Parathyroid adenoma (tissue), 2 donors: ENCODE results near the gene PLCB1.
A peak's percentile ranks its signal among the peaks of the same experiment; 100 is the strongest.

Experiments used
- H2AFZ ChIP-seq: fragments of 300-600 bp; sonication (generic); one replicate; pipeline ENCODE4 v1.7.0; 2017; ENCODE audit warnings: antibody characterized with exemption, mild to moderate bottlenecking
- H3K27ac ChIP-seq: fragments of 300-600 bp; sonication (generic); one replicate; pipeline ENCODE4 v1.7.0; 2017
- H3K27me3 ChIP-seq: fragments of 300-600 bp; sonication (generic); one replicate; pipeline ENCODE4 v1.7.0; 2017; ENCODE audit warnings: low read length; ENCODE audit not compliant: control insufficient read depth, insufficient read depth
- H3K36me3 ChIP-seq: fragments of 300-600 bp; sonication (generic); one replicate; pipeline ENCODE4 v1.7.0; 2017; ENCODE audit warnings: low read length; ENCODE audit not compliant: control insufficient read depth, insufficient read depth
- H3K4me1 ChIP-seq: fragments of 300-600 bp; sonication (generic); one replicate; pipeline ENCODE4 v1.7.0; 2017; ENCODE audit warnings: control low read depth
- H3K4me2 ChIP-seq: fragments of 300-600 bp; sonication (generic); one replicate; pipeline ENCODE4 v1.7.0; 2017; ENCODE audit warnings: low read length
- H3K4me3 ChIP-seq: fragments of 300-600 bp; sonication (generic); one replicate; pipeline ENCODE4 v1.7.0; 2017; ENCODE audit warnings: low read depth, low read length
- H3K79me2 ChIP-seq: fragments of 300-600 bp; sonication (generic); one replicate; pipeline ENCODE4 v1.7.0; 2017; ENCODE audit warnings: control low read depth
- H3K9ac ChIP-seq: fragments of 300-600 bp; sonication (generic); one replicate; pipeline ENCODE4 v1.7.0; 2017; ENCODE audit warnings: mild to moderate bottlenecking
- H3K9me3 ChIP-seq: fragments of 300-600 bp; sonication (generic); one replicate; pipeline ENCODE4 v1.7.0; 2017; ENCODE audit warnings: low read length; ENCODE audit not compliant: control insufficient read depth
- TF ChIP-seq, protein P1 (sequence below): fragments of 300-600 bp; sonication (generic); IDR thresholded peaks from one replicate; pipeline ENCODE4 v1.7.0; 2017; ENCODE audit warnings: antibody characterized with exemption, mild to moderate bottlenecking
- donor health status: primary hyperparathyroidism.

PLCB1 gene

DNA sequence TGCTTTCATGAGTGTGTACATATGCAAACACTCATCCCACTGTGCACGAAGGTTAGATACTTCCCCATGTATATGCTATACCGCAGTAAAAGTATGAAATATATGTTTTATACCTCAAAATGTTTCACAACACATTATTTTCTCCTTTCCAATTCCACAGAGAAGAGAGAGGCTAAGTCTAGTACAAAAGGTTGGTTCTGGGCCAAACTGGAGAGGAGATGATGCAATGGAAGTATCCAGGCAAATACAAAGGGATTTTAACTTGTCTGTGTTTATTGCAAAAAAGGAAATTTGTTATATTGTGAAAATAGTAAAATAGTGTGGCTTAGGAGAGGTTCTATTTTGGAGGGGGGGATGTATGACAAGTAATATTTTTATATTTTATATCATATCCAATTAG is 112.6 kb downstream of the PLCB1 start:
- Histone ChIP-seq H3K27me3 (no peaks in the 10 kb centered on the region), H3K9me3 (peaks cover 5% of the 10 kb centered on the region), H3K36me3 (peaks cover 4% of the 10 kb centered on the region), H3K4me1 (peaks cover 75% of the 10 kb centered on the region), H3K79me2 (peaks cover 34% of the 10 kb centered on the region), H3K4me2 (no peak overlapping the region), H3K4me3 (no peak overlapping the region), H3K27ac (no peak overlapping the region), H2AFZ (no peak overlapping the region), H3K9ac (no peak overlapping the region)
- TF ChIP-seq, protein P1, sequence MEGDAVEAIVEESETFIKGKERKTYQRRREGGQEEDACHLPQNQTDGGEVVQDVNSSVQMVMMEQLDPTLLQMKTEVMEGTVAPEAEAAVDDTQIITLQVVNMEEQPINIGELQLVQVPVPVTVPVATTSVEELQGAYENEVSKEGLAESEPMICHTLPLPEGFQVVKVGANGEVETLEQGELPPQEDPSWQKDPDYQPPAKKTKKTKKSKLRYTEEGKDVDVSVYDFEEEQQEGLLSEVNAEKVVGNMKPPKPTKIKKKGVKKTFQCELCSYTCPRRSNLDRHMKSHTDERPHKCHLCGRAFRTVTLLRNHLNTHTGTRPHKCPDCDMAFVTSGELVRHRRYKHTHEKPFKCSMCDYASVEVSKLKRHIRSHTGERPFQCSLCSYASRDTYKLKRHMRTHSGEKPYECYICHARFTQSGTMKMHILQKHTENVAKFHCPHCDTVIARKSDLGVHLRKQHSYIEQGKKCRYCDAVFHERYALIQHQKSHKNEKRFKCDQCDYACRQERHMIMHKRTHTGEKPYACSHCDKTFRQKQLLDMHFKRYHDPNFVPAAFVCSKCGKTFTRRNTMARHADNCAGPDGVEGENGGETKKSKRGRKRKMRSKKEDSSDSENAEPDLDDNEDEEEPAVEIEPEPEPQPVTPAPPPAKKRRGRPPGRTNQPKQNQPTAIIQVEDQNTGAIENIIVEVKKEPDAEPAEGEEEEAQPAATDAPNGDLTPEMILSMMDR, result no peak

DNA sequence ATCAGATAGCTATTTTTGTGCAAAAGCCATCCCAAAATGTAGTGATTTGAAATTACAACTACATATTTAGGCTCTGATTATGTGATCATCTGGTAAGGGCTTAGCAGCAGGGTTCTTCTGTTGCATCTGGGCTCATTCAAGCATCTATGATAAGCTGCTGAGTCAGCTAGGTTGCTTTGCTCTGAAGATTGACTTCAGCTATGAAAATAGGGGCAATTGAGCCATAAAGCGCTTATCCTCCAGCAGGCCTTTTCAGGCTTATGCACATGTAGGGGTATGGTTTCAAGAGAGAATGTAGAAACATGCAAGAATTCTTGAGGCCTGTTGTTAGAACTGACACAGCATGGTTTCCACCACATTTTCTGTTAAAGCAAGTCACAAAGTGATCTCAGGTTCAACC is 114.1 kb downstream of the PLCB1 start:
- H3K4me2 ChIP-seq, result peak overlapping the region; percentile 49
- H3K9ac ChIP-seq, result no peak overlapping the region
- no peaks in the 10 kb centered on the region for H3K27me3 ChIP-seq
- H3K9me3 ChIP-seq, result peaks cover 5% of the 10 kb centered on the region
- H3K27ac ChIP-seq, result peak overlapping the region; percentile 86
- TF ChIP-seq, protein P1, result no peak
- H3K4me3 ChIP-seq, result no peak overlapping the region
- peaks cover 83% of the 10 kb centered on the region for H3K4me1 ChIP-seq
- peaks cover 31% of the 10 kb centered on the region for H3K79me2 ChIP-seq
- H2AFZ ChIP-seq, result peak overlapping the region; percentile 5
- H3K36me3 ChIP-seq, result peaks cover 4% of the 10 kb centered on the region

DNA sequence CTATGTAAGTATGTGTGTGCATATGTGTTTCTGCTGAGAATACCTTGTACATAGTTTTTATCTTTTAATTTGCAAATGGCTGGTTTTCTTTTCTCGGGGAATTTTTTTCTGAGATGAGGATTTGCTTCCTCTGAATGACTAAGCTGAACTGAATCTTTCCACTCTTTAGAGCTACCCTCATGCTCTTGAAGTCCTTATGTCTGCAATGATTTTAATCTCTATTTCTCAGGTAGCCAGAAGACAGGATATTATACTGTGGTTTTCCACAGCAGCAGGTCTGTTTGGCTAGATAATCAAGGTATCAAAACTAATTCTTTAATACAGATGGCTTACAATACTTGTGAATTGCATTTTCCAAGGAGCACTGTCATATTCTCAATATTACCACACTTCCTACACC is 114.7 kb downstream of the PLCB1 start:
- H3K9me3 ChIP-seq, result peaks cover 5% of the 10 kb centered on the region
- peaks cover 80% of the 10 kb centered on the region for H3K4me1 ChIP-seq
- peak overlapping the region; percentile 49 for H3K4me2 ChIP-seq
- peak overlapping the region; percentile 8 for H3K4me3 ChIP-seq
- H3K36me3 ChIP-seq, result peaks cover 4% of the 10 kb centered on the region
- no peak overlapping the region for H3K9ac ChIP-seq
- H2AFZ ChIP-seq, result peak overlapping the region; percentile 5
- H3K27ac ChIP-seq, result peak overlapping the region; percentile 86
- TF ChIP-seq, protein P1, result no peak
- H3K79me2 ChIP-seq, result peaks cover 25% of the 10 kb centered on the region
- no peaks in the 10 kb centered on the region for H3K27me3 ChIP-seq

DNA sequence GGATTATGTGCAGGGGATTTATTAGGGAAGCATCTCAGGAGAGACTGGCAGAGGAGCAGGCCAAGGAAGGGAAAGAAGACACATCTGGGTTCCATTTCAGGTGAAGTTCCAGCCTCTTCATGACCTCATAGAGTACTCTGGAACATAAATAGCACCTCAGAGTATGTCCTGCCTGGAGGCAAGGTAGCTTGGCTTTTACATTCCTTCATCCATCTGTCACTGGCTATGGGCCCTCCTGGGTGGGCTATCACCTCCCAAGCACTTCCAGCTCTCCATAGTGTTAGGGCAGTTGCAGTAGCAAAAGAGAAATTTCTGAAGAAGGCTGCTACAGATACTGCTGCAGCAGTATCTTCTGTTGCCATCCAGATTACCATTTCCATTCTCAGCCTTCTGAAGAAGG is 116.0 kb downstream of the PLCB1 start:
- H3K4me2 ChIP-seq, result peak overlapping the region; percentile 2
- peak overlapping the region; percentile 80 for H3K27ac ChIP-seq
- peaks cover 72% of the 10 kb centered on the region for H3K4me1 ChIP-seq
- peaks cover 23% of the 10 kb centered on the region for H3K79me2 ChIP-seq
- no peak overlapping the region for H3K9ac ChIP-seq
- peak overlapping the region; percentile 26 for H2AFZ ChIP-seq
- H3K4me3 ChIP-seq, result no peak overlapping the region
- H3K9me3 ChIP-seq, result peaks cover 5% of the 10 kb centered on the region
- TF ChIP-seq, protein P1, result no peak
- H3K27me3 ChIP-seq, result no peaks in the 10 kb centered on the region
- H3K36me3 ChIP-seq, result peaks cover 4% of the 10 kb centered on the region

DNA sequence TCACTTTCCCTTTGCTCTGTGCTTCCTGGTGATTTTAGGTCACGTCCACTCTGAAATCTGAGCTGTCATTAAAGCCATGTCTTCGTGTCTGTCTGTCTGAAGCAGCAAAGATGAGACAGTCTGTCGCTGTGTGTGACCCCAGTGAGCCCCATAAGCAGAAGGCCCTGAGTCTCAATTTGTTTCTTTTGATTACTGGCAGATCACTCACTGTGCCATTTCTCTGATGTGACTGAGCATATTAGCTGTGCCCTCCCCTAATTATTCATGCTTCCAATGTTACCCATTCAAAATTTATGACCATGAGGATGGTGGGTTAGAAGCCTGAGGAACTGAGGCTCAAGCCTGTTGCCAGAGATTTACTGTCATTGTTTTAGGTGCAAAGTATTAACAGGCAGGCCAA is 117.6 kb downstream of the PLCB1 start:
- H3K27me3 ChIP-seq, result no peaks in the 10 kb centered on the region
- TF ChIP-seq, protein P1, result no peak

More for the DNA sequence above, 117.6 kb downstream of the PLCB1 start:
- no peak overlapping the region for H3K4me3 ChIP-seq
- H3K79me2 ChIP-seq, result peaks cover 30% of the 10 kb centered on the region
- peak overlapping the region; percentile 80 for H3K27ac ChIP-seq
- peaks cover 59% of the 10 kb centered on the region for H3K4me1 ChIP-seq
- H3K9me3 ChIP-seq, result peaks cover 5% of the 10 kb centered on the region
- peak overlapping the region; percentile 54 for H2AFZ ChIP-seq
- no peak overlapping the region for H3K9ac ChIP-seq
- H3K4me2 ChIP-seq, result peak overlapping the region; percentile 54
- H3K36me3 ChIP-seq, result peaks cover 4% of the 10 kb centered on the region
